Measurements from ENCODE around the gene ING4. TPM values are rescaled to one million over a fixed set of nuclear protein-coding genes. Genes with fewer than 3 reads are reported as not detected.

ING4 gene
- total RNA-seq, 6 experiments from 2014 or later: 10.6 to 20.0 (median 17.0) TPM

GRCh38 chr12:6646276-6647082, 16.4 kb downstream of the ING4 start:
- Histone ChIP-seq H3K27ac (peak overlapping the region in 2 of 3 donors; percentile 48 to 53), H3K4me3 (peak overlapping the region; percentile 32 to 57 (median 37)), H3K9me3 (no peaks in the 10 kb centered on the region), H3K27me3 (no peaks in the 10 kb centered on the region), H3K4me1 (no peaks in the 10 kb centered on the region), H3K36me3 (peaks cover 0 to 14% (median 6%) of the 10 kb centered on the region in 4 donors)
- DNase-seq (no peak), ATAC-seq (peak in 2 of 4 donors; percentile 6 to 30)
- TF ChIP-seq CTCF (IDR thresholded peaks at IDR 0.05) (no peak), POLR2A (IDR thresholded peaks at IDR 0.05) (no peak)
- 59% methylated on average over 16 of the region's 28 CpGs for WGBS (ENCODE audit: insufficient coverage, low coverage, low lambda C conversion rate, missing lambda C conversion rate)
- intact Hi-C loops (cut with DNase I): no loop called here

GRCh38 chr12:6644903-6645302, 18.0 kb downstream of the ING4 start:
- Histone ChIP-seq H3K4me3 (no peak overlapping the region), H3K27me3 (no peaks in the 10 kb centered on the region), H3K9me3 (no peaks in the 10 kb centered on the region), H3K4me1 (no peaks in the 10 kb centered on the region), H3K36me3 (no peaks in the 10 kb centered on the region), H3K27ac (peak overlapping the region in 1 of 3 donors; percentile 30)
- TF ChIP-seq CTCF (IDR thresholded peaks at IDR 0.05): no peak
- TF ChIP-seq POLR2A (IDR thresholded peaks at IDR 0.05): no peak
- 32% methylated on average over 5 of the region's 5 CpGs for WGBS (ENCODE audit: insufficient coverage, low coverage, low lambda C conversion rate, missing lambda C conversion rate)
- ATAC-seq (no peak), DNase-seq (no peak)
- intact Hi-C loops (cut with DNase I): no loop called here

- ATAC-seq (peak; percentile 29 to 59 (median 42)), DNase-seq (no peak)
- Histone ChIP-seq H3K4me1 (no peaks in the 10 kb centered on the region), H3K27ac (peak overlapping the region in 1 of 3 donors; percentile 47), H3K4me3 (no peak overlapping the region), H3K9me3 (no peaks in the 10 kb centered on the region), H3K36me3 (no peaks in the 10 kb centered on the region), H3K27me3 (no peaks in the 10 kb centered on the region)
- TF ChIP-seq POLR2A (IDR thresholded peaks at IDR 0.05): no peak
- TF ChIP-seq CTCF (IDR thresholded peaks at IDR 0.05): no peak
- WGBS (ENCODE audit: insufficient coverage, low coverage, low lambda C conversion rate, missing lambda C conversion rate): 29% methylated on average over 6 of the region's 6 CpGs
- intact Hi-C loops (cut with DNase I): no loop called here
These were observed 18.7 kb downstream of the ING4 start for GRCh38 chr12:6644257-6644596.

- H3K27ac ChIP-seq: peak overlapping the region in 1 of 3 donors; percentile 47
- ATAC-seq (peak in 3 of 4 donors; percentile 26 to 42 (median 40)), DNase-seq (no peak)
- H3K36me3 ChIP-seq: no peaks in the 10 kb centered on the region
- H3K27me3 ChIP-seq: no peaks in the 10 kb centered on the region
- no peaks in the 10 kb centered on the region for H3K4me1 ChIP-seq
- WGBS (ENCODE audit: insufficient coverage, low coverage, low lambda C conversion rate, missing lambda C conversion rate): 60% methylated on average over 2 of the region's 6 CpGs
- TF ChIP-seq POLR2A (IDR thresholded peaks at IDR 0.05): no peak
- no peak for TF ChIP-seq CTCF (IDR thresholded peaks at IDR 0.05)
- intact Hi-C loops (cut with DNase I): no loop called here
- H3K4me3 ChIP-seq: no peak overlapping the region
- H3K9me3 ChIP-seq: no peaks in the 10 kb centered on the region
These were observed 19.2 kb downstream of the ING4 start for GRCh38 chr12:6643569-6644256.

Measured in right lobe of liver (tissue), 6 donors.